ENCODE measurements around the gene CCDC34. TPM values are rescaled to one million over a fixed set of nuclear protein-coding genes. Genes with fewer than 3 reads are reported as not detected.

CCDC34 gene
- total and polyA plus RNA-seq, 8 donors: 0.89 to 65.8 (median 7.0) TPM; not detected in 1

DNA sequence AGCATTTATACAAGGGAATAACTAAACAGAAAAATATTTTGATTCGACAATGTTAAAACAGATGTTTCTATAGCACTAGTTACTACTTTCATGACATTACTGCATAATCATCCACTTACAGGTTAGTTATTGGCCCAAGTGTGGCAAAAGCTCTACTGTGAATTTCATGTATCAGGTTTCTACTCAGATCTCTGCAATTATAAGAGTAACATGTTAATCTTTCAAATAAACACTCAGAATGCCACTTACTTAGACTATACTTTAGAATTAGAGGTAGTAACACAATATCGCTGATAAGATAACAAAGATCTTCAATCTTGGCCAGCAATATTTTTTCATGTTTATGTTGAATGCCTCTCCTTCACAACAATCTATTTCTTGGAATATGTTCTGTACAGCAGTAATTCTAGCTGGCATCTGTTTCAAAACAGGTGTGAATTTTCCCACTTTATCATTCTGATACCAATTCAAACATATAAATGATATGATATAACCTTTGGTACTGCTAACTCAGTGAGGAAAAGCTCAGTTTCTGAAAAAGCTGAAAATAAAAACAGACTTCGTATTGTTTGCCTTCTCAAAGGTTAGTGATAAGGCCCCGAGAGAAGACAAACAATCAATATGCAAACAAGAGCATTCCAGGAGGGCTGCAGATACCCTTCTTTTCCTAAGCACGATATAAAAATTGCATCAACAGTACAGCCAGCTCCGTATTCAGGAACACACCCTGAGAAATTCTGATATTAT, 11.0 kb upstream of the CCDC34 start:
- H3K27ac ChIP-seq: peak overlapping the region in 2 of 5 donors; percentile 40 to 60
- no peak overlapping the region for H3K4me3 ChIP-seq
- intact Hi-C loops (cut with DNase I; ENCODE audit: low total_unique reads): no loop called here
- TF ChIP-seq POLR2A (IDR thresholded peaks at IDR 0.05): no peak
- peak in 1 of 3 donors; percentile 73 for TF ChIP-seq POLR2AphosphoS5 (IDR thresholded peaks at IDR 0.05)
- no peaks in the 10 kb centered on the region for H3K9me3 ChIP-seq
- WGBS, 5 donors: 25 to 58% (median 41%) methylated on average over 6 of the region's 6 CpGs
- H3K36me3 ChIP-seq: peaks cover 0 to 40% (median 30%) of the 10 kb centered on the region in 4 donors
- peaks cover 5 to 51% (median 29%) of the 10 kb centered on the region in 4 donors for H3K4me1 ChIP-seq
- DNase-seq: peak in 1 of 2 donors; percentile 46
- H3K27me3 ChIP-seq: no peaks in the 10 kb centered on the region

DNA sequence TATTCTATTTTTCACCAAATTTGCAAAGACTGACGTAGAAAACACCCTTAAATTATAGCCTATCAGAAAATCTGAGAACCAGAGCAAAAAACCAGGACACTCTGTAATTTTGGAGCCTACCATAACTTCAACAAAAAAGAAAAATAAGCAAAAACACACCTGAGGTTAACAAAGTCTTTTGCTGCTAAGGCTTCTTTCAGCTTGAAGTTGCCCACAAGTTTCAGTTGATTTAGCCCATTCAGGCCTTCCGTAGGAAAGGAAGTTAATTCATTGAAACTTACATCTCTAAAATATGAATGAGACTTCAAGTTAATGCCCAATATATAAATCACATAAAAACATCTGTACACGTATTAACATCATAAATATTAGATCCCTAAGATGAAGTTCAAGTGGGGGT, 10.4 kb upstream of the CCDC34 start:
- no peak for DNase-seq

DNA sequence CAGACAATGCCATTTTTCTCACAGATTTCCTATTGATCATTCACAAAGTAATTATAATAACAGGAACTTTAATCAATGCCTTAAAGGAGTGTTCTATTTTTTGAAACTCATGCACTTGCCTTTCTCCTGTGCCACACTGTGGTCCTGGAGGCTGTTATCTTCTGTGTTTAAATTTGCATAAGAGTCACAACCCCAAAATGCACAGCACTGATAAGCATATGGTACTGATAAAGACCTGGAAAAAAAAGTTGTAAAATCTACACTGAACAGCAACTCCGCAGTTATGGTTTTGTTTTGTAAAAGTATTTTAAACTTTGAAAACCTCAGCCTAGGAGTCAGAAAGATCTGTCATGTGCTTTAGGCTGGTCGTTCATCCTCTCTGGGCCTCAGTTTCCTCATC, 9.1 kb upstream of the CCDC34 start:
- Histone ChIP-seq H3K36me3 (peaks cover 0 to 41% (median 36%) of the 10 kb centered on the region in 4 donors), H3K4me1 (peaks cover 5 to 51% (median 29%) of the 10 kb centered on the region in 4 donors), H3K9me3 (no peaks in the 10 kb centered on the region), H3K27me3 (no peaks in the 10 kb centered on the region), H3K27ac (peak overlapping the region in 3 of 5 donors; percentile 1 to 40 (median 27)), H3K4me3 (no peak overlapping the region)
- 31 to 47% (median 34%) methylated on average over 2 of the region's 2 CpGs for WGBS, 5 donors
- intact Hi-C loops (cut with DNase I; ENCODE audit: low total_unique reads): no loop called here
- TF ChIP-seq POLR2A (IDR thresholded peaks at IDR 0.05) (no peak), POLR2AphosphoS5 (IDR thresholded peaks at IDR 0.05) (peak in 1 of 3 donors; percentile 41)
- no peak for DNase-seq

More for the DNA sequence above, 10.4 kb upstream of the CCDC34 start:
- no peaks in the 10 kb centered on the region for H3K9me3 ChIP-seq
- H3K27me3 ChIP-seq: no peaks in the 10 kb centered on the region
- TF ChIP-seq POLR2AphosphoS5 (IDR thresholded peaks at IDR 0.05) (no peak), EP300 (IDR thresholded peaks at IDR 0.05) (no peak), POLR2A (IDR thresholded peaks at IDR 0.05) (no peak)
- TF ChIP-seq, protein P1, sequence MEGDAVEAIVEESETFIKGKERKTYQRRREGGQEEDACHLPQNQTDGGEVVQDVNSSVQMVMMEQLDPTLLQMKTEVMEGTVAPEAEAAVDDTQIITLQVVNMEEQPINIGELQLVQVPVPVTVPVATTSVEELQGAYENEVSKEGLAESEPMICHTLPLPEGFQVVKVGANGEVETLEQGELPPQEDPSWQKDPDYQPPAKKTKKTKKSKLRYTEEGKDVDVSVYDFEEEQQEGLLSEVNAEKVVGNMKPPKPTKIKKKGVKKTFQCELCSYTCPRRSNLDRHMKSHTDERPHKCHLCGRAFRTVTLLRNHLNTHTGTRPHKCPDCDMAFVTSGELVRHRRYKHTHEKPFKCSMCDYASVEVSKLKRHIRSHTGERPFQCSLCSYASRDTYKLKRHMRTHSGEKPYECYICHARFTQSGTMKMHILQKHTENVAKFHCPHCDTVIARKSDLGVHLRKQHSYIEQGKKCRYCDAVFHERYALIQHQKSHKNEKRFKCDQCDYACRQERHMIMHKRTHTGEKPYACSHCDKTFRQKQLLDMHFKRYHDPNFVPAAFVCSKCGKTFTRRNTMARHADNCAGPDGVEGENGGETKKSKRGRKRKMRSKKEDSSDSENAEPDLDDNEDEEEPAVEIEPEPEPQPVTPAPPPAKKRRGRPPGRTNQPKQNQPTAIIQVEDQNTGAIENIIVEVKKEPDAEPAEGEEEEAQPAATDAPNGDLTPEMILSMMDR (IDR thresholded peaks at IDR 0.05): no peak
- H3K4me1 ChIP-seq: peaks cover 5 to 51% (median 29%) of the 10 kb centered on the region in 4 donors
- intact Hi-C loops (cut with DNase I; ENCODE audit: low total_unique reads): no loop called here
- H3K4me3 ChIP-seq: no peak overlapping the region
- peaks cover 0 to 38% (median 28%) of the 10 kb centered on the region in 4 donors for H3K36me3 ChIP-seq
- 76 to 82% (median 77%) methylated on average over 3 of the region's 3 CpGs for WGBS, 5 donors
- H3K27ac ChIP-seq: peak overlapping the region in 2 of 5 donors; percentile 12 to 40

DNA sequence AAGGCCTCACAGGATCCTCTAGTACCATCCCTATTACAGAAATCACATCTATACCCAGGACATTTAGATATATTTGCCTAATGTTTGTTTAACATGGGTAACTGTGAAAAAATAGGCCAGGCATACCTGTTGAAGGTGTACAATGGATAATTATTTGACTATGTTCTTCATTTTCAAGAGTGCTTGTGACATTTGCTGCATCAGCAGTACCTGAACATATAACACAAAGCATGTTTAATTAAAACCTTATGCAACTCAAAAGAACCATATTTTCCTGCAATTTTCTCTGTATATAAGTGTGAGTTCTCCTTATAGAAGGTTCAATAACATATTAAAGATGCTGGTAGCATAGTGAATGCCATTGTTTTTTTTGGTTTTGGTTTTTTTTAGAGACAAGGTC, 8.5 kb upstream of the CCDC34 start:
- TF ChIP-seq, protein P1 (IDR thresholded peaks at IDR 0.05): no peak
- TF ChIP-seq EP300 (IDR thresholded peaks at IDR 0.05) (no peak), POLR2A (IDR thresholded peaks at IDR 0.05) (no peak), POLR2AphosphoS5 (IDR thresholded peaks at IDR 0.05) (no peak)
- Histone ChIP-seq H3K9me3 (no peaks in the 10 kb centered on the region), H3K4me3 (no peak overlapping the region), H3K27me3 (no peaks in the 10 kb centered on the region), H3K27ac (peak overlapping the region in 2 of 5 donors; percentile 25 to 40), H3K4me1 (peaks cover 5 to 51% (median 29%) of the 10 kb centered on the region in 4 donors), H3K36me3 (peaks cover 0 to 41% (median 35%) of the 10 kb centered on the region in 4 donors)
- intact Hi-C loops (cut with DNase I; ENCODE audit: low total_unique reads): no loop called here
- no peak for DNase-seq

GRCh38 chr11:27370374-27370773, 7.4 kb upstream of the CCDC34 start:
- 43 to 53% (median 45%) methylated on average over 2 of the region's 2 CpGs for WGBS, 5 donors
- DNase-seq: peak in 1 of 2 donors; percentile 89
- no peaks in the 10 kb centered on the region for H3K27me3 ChIP-seq
- no peaks in the 10 kb centered on the region for H3K9me3 ChIP-seq
- intact Hi-C loops (cut with DNase I; ENCODE audit: low total_unique reads): no loop called here
- TF ChIP-seq POLR2A (IDR thresholded peaks at IDR 0.05): no peak
- no peak overlapping the region for H3K4me3 ChIP-seq
- peaks cover 0 to 41% (median 34%) of the 10 kb centered on the region in 4 donors for H3K36me3 ChIP-seq
- H3K4me1 ChIP-seq: peaks cover 5 to 47% (median 29%) of the 10 kb centered on the region in 4 donors
- H3K27ac ChIP-seq: peak overlapping the region in 1 of 5 donors; percentile 14

Data from stomach (tissue), 9 donors.